H7 (cell line): ENCODE data around the gene CXCL14. TPM values are rescaled to one million over a fixed set of nuclear protein-coding genes. Genes with fewer than 3 reads are reported as not detected.
"Not testable (repeated sequence)": the region's sequence is repeated elsewhere in the genome, so short reads cannot be mapped to it uniquely, and the experiment has no call there.

ENCODE experiments used
- DNase-seq: peaks from one replicate; pipeline ENCODE4 v3.0.0; 2012
- H3K27me3 ChIP-seq: 2 replicates; pipeline ENCODE4 v1.6.0; 2011; ENCODE audit warnings: mild to moderate bottlenecking, low read length; ENCODE audit not compliant: control insufficient read depth, insufficient read depth
- H3K36me3 ChIP-seq: replicated peaks from 2 replicates; pipeline ENCODE4 v1.5.1; 2011; ENCODE audit warnings: low read length; ENCODE audit not compliant: control insufficient read depth, insufficient read depth
- H3K4me3 ChIP-seq: 2 replicates; pipeline ENCODE4 v1.5.1; 2011; ENCODE audit warnings: low read depth, mild to moderate bottlenecking, control low read depth, low read length, moderate library complexity; ENCODE audit not compliant: insufficient read depth
- total RNA-seq: library from RNA; depleted of rRNA; stranded (reverse); fragments of >200 nt; shearing (Covaris generic); gene quantifications from 2 replicates; pipeline ENCODE4 v1.2.3, GENCODE V29; 2014; rRNA removed

The CXCL14 gene
- total RNA-seq, 1 experiment from 2014 or later, result 2.7 TPM

DNA sequence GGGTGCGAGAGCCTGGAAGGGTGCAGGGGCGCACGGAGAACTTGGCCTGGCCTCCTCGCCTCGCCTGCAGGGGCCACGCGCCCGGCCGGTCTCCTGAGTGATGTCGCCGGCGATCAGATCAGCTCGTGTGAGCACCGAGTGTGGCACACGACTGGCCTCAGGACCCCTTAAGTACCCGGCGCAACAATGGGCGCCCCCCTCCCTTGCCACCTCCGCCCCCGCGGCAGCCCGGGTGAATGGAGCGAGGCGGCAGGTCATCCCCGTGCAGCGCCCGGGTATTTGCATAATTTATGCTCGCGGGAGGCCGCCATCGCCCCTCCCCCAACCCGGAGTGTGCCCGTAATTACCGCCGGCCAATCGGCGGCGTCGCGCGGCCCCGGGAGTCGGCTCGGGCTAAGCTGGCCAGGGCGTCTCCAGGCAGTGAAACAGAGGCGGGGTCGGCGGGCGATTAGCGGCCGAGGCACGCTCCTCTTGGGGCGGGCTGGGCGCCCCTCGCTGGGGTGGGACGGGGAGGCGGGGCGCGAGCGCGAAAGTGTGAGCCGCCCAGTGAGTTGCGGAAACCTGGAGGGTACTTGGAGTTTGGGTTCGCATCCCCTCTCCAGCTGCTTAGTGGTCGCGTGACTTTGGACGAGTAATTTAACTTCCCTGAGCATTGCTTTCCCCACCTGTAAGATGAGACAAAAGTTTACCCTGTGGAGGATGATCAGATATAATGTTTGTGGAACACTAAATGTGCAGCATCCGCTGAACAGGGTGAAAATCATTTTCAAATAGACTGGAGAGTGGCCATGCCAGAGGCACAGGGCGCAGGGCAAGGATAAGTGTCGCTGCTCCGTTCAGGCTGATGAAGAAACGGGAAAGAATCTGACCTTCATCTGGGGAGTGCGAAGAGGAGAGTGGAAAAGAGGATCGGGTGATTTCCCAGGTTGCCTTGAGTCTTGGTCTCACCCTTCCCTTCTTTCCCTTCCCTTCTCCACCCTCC is 42.7 kb downstream of the CXCL14 start, which contains the start of gene NEUROG1:
Gene NEUROG1 (minus strand): TSS at position 145 of the 982 bp plus-strand sequence. CDS start 274 bp downstream, outside the sequence.
- DNase-seq, result peak; percentile 96
- Histone ChIP-seq H3K36me3 (no peaks in the 10 kb centered on the region), H3K4me3 (peak within 1 kb of the TSS; percentile 26), H3K27me3 (peaks cover 100% of the 10 kb centered on the region)

DNA sequence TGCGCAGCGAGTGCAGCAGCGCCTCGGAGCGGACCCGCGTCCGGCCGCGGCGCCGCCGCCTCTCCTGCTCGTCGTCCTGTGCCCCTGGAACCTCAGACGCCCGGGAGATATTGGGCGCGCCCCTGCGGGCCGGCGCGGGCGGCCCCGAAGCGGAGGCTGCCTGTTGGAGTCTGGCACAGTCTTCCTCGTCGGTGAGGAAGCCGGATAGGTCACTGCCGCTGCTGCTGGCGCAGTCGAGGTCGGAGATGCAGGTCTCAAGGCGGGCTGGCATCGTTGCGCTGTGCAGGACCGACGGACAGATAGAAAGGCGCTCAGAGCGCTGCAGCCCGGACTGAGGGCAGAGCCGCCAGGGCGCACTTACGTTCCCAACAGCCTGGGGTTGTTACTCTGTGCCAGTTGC is 43.4 kb downstream of the CXCL14 start:
- H3K4me3 ChIP-seq, result peak overlapping the region; percentile 26
- H3K27me3 ChIP-seq, result peaks cover 100% of the 10 kb centered on the region
- peak; percentile 80 for DNase-seq

DNA sequence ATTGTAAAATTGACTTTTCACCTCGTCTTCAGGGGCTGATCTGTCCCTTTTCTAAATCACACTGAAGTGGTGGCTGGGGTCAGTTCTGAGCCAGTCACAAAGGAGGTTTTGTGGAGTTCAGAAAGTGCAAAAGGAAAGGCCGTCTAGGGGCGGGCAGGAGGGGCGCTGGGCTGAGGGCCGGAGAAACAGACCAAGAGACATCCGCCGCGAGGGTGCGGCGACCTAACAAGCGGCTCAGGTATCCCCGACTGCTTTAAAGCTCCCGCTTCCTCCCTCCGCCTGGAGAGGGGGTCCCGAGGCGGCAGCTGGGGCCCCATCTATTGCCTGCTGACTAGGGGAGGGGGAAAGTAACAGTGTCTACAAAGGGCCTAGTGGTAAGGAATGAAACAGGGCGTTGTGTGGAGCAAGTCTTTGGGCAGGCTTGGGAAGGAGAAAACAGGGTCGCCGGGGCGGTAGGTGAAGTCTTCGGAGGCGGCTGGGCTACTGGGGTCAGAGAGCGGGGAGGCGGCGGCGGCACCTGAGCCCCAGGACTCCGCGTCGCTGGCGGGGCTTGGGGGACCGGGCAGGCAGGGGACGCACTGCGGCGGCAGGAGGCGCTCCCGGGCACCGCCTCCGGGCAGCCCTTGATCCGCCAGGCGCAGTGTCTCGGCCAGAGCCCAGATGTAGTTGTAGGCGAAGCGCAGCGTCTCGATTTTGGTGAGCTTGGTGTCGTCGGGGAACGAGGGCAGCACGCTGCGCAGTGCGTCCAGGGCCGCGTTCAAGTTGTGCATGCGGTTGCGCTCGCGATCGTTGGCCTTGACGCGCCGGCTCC is 44.0 kb downstream of the CXCL14 start:
- Histone ChIP-seq H3K36me3 (no peaks in the 10 kb centered on the region), H3K27me3 (peaks cover 100% of the 10 kb centered on the region), H3K4me3 (peak overlapping the region; percentile 26)
- DNase-seq, result peak; percentile 92

More for the DNA sequence above, 43.4 kb downstream of the CXCL14 start:
- no peaks in the 10 kb centered on the region for H3K36me3 ChIP-seq

DNA sequence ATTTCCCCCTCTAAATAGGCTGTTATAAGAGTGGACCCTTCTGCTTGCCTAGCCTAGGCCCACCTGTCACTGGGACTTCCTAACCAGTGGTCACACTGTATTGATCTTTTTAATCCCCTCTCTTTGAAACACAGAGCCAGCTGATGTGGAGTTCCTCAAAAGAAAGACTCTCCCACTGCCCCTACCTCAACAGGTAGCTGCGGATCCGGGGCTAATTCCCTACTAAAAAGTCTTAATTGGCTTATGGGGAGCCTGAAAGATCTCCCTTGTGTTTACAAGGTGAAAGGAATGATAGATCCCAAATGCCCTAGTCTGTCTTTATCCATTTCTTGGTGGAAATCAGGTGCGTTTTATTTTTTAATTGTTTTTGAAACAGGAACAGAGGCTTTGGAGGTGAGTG is 45.0 kb downstream of the CXCL14 start:
- no peak for DNase-seq
- no peaks in the 10 kb centered on the region for H3K36me3 ChIP-seq
- H3K4me3 ChIP-seq, result no peak overlapping the region
- H3K27me3 ChIP-seq, result peaks cover 99% of the 10 kb centered on the region

DNA sequence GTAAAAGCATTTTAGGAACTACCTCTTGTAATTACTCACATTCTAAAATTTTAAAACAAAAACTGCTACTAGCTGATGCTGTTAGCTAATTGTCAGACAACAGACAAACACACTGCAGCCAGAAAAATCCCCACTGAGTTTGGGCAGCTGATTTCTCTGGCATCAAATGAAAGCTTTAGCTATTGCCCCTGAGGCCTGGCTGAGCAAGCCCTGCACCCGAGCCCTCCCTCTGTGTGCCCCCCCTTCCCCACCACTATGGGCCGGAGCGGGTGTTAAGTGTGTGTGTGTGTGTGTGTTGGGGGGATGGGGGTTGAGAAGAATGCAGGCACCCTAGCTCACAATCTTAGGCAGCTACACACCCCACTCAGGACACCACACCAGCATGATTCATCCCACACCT is 45.5 kb downstream of the CXCL14 start:
- H3K4me3 ChIP-seq, result no peak overlapping the region
- DNase-seq, result no peak
- H3K27me3 ChIP-seq, result peaks cover 99% of the 10 kb centered on the region
- H3K36me3 ChIP-seq, result no peaks in the 10 kb centered on the region

DNA sequence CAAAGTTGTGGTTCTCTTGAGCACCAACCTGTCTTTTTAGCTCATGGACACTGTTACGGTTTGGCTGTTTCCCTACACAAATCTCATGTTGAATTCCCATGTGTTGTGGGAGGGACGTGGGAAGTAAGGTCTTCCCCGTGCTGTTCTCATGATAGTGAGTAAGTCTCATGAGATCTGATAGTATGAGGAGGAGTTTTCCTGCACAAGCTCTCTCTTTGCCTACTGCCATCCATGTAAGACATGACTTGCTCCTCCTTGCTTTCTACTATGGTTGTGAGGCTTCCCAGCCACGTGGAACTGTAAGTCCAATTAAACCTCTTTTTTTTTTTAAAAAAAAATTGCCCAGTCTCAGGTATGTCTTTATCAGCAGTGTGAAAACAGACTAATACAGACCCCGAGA is 49.2 kb downstream of the CXCL14 start:
- not testable (repeated sequence) for DNase-seq, H3K4me3 ChIP-seq, H3K36me3 ChIP-seq
- H3K27me3 ChIP-seq, result peaks cover 74% of the 10 kb centered on the region

DNA sequence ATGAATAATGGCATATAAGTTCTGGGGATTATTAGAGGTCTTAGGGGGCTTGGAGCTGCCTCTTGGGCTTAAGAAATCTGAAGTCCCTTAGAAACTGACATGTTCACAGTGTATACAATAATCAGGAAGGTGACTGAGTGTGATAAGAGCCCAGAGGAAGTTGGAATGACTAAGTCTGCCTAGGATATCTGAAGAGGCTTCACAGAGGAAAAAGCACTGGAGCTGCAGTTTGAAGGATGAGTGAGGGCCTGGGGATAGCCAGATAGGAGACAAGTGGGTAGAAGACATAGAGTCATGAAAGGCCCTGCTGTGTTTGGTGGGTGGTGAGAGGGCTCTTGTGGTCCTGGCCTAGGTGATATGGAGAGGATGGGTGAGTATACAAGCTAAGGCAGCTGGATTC is 51.9 kb downstream of the CXCL14 start:
- Histone ChIP-seq H3K4me3 (no peak overlapping the region), H3K27me3 (peaks cover 47% of the 10 kb centered on the region), H3K36me3 (no peaks in the 10 kb centered on the region)
- DNase-seq, result no peak

DNA sequence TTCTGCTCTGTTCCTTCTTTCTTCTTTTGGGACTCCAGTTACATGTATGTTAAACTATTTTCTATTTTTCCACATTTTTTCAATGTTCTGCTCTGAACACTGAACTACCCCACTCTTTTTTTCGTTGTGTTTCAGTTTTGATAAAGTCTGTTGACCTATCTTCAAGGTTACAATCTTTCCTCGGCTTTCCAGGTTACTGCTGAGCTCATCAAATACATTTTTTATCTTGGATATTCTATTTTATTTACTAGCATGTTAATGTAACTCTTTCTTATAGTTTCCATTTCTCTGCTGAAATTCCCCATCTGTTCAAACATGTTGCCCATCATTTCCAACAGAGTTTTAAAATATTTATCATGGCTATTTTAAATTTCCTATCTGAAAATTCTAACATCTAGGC is 56.8 kb downstream of the CXCL14 start:
- peaks cover 5% of the 10 kb centered on the region for H3K27me3 ChIP-seq
- no peak overlapping the region for H3K4me3 ChIP-seq
- H3K36me3 ChIP-seq, result no peaks in the 10 kb centered on the region
- DNase-seq, result no peak

Other genes with a start within 250 kb of the CXCL14 start
- gene MACROH2A1, start 179.8 kb downstream of the CXCL14 start, total RNA-seq, result 202 and 322 TPM in 2 replicates
- gene DCANP1, start 131.6 kb downstream of the CXCL14 start, total RNA-seq, result not detected in 2 replicates
- gene TIFAB, start 126.6 kb downstream of the CXCL14 start, total RNA-seq, result not detected in 2 replicates
- not detected in 2 replicates for gene NEUROG1, start 43.0 kb downstream of the CXCL14 start, total RNA-seq